ENCODE results near the gene UNC5B. TPM values are rescaled to one million over a fixed set of nuclear protein-coding genes. Genes with fewer than 3 reads are reported as not detected.

Gene UNC5B
- total and polyA plus RNA-seq, 12 donors = 2.0 to 27.0 (median 8.8) TPM

DNA sequence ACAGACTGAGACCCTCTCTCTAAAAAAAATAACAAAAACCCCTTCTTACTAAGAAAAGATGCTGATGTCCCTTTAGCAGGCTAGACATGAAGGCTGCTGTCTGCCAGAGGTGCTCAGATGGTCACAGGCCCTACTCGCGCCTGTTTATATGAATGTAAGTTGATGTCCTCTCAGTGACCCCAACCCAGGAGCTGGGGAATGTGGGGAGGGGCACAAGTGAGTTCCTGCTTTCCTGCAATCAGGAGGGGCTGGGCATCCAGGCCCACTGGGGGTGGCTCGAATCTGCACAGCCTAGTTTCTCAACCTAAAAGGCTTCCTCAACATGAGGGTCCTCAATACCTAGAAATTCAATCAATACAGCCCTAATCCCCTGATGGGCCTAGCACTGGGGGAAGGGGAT lies 94.6 kb downstream of the UNC5B start:
- 68 to 84% (median 79%) methylated on average over 2 to 3 of the region's 3 CpGs for WGBS, 4 donors
- TF ChIP-seq, protein P1, sequence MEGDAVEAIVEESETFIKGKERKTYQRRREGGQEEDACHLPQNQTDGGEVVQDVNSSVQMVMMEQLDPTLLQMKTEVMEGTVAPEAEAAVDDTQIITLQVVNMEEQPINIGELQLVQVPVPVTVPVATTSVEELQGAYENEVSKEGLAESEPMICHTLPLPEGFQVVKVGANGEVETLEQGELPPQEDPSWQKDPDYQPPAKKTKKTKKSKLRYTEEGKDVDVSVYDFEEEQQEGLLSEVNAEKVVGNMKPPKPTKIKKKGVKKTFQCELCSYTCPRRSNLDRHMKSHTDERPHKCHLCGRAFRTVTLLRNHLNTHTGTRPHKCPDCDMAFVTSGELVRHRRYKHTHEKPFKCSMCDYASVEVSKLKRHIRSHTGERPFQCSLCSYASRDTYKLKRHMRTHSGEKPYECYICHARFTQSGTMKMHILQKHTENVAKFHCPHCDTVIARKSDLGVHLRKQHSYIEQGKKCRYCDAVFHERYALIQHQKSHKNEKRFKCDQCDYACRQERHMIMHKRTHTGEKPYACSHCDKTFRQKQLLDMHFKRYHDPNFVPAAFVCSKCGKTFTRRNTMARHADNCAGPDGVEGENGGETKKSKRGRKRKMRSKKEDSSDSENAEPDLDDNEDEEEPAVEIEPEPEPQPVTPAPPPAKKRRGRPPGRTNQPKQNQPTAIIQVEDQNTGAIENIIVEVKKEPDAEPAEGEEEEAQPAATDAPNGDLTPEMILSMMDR (IDR thresholded peaks at IDR 0.05) = no peak
- TF ChIP-seq POLR2A (IDR thresholded peaks at IDR 0.05) = no peak
- intact Hi-C loops (cut with DNase I) = no loop called here
- Histone ChIP-seq H3K4me3 (no peak overlapping the region), H3K4me1 (replicated peaks in 1 of 2) (peaks cover 0 to 8% of the 10 kb centered on the region in 2 donors), H3K27ac (no peak overlapping the region), H3K9me3 (replicated peaks in 1 of 3) (no peaks in the 10 kb centered on the region), H3K27me3 (no peaks in the 10 kb centered on the region), H3K36me3 (replicated peaks in 1 of 2) (no peaks in the 10 kb centered on the region)
- no peak for DNase-seq

DNA sequence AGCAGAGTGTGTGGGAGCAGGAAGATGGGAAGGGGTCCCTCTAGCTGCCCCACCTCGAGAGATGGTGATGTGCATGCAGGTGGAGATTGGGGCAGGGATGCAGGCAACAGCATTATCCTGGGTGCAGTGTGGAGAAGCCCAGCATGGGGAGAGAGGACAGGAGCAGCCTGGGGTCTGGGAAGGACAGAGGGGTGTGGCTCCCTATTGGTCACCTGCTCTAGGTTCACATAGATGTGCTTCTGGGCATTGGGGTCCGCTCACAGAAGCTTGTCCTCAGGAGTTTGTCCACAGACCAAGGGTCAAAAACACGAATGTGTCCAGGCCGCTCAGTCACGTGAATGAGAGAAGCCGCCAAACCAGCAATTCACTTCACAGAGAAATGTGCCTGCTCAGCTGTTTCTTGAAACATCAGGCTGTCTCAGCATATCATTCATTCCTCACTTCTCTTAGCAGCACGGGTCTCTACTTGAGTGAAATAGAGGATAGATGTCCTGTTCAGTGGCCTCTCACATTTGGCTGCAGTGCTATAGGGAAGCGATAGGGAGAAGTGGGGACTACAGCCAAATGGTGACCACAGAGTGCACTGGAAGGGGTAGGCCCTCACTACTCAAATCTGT lies 95.2 kb downstream of the UNC5B start:
- TF ChIP-seq, protein P1 (IDR thresholded peaks at IDR 0.05) = no peak
- no peak for TF ChIP-seq POLR2A (IDR thresholded peaks at IDR 0.05)
- intact Hi-C loops (cut with DNase I) = no loop called here

DNA sequence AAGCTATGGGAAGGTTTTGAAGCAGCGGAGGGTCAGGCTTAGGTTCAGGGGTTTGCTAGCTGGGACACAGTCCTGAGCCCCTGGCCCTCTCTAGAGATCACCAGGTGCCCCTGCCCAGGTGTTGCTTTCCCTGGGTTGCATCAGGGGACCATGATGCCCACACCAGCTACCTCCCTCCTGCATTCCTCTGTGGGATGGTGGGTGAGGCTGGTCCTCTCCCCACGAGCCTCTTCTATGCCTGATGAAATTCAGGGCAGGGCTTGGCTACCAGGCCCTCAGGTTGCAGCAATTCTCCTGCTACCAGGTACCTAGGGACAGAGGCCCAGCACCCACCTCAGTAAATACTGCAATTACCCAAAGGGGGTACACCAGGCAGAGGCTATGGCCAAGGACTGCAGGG lies 95.9 kb downstream of the UNC5B start:
- 73 to 100% (median 89%) methylated on average over 1 to 2 of the region's 2 CpGs for WGBS, 4 donors
- intact Hi-C loops (cut with DNase I) = no loop called here
- Histone ChIP-seq H3K36me3 (replicated peaks in 1 of 2) (no peaks in the 10 kb centered on the region), H3K27me3 (no peaks in the 10 kb centered on the region), H3K27ac (no peak overlapping the region), H3K9me3 (replicated peaks in 1 of 3) (no peaks in the 10 kb centered on the region), H3K4me3 (no peak overlapping the region), H3K4me1 (replicated peaks in 1 of 2) (peaks cover 0 to 8% of the 10 kb centered on the region in 2 donors)
- no peak for TF ChIP-seq POLR2A (IDR thresholded peaks at IDR 0.05)
- TF ChIP-seq, protein P1 (IDR thresholded peaks at IDR 0.05) = no peak
- no peak for DNase-seq

More for the DNA sequence above, 95.2 kb downstream of the UNC5B start:
- Histone ChIP-seq H3K4me1 (replicated peaks in 1 of 2) (peaks cover 0 to 8% of the 10 kb centered on the region in 2 donors), H3K27me3 (no peaks in the 10 kb centered on the region), H3K4me3 (no peak overlapping the region), H3K9me3 (replicated peaks in 1 of 3) (no peaks in the 10 kb centered on the region), H3K27ac (no peak overlapping the region), H3K36me3 (replicated peaks in 1 of 2) (no peaks in the 10 kb centered on the region)
- WGBS, 4 donors = 57 to 76% (median 67%) methylated on average over 6 to 8 of the region's 8 CpGs
- DNase-seq = peak in 3 of 7 donors; percentile 32 to 54 (median 34)

DNA sequence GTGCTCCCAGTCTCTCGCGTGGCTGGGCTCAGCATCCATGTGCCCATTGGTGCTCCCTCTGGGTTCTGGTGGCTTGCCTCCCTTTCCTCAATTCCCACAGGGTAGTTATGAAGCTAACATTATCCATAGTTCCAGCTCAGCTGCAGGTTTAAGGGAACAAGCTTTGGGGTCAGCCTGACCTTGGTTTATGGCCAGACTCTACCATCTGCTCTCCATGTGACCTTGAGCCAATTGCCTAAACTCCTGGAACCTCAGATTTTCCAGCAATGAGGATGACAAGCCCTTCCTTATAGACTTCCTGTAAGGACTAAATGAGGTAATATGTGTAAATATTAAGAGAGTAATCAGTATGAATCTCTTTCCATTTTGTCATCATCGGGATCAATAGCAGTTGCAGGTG lies 96.6 kb downstream of the UNC5B start:
- Histone ChIP-seq H3K9me3 (replicated peaks in 1 of 3) (no peaks in the 10 kb centered on the region), H3K4me1 (replicated peaks in 1 of 2) (peaks cover 0 to 13% of the 10 kb centered on the region in 2 donors), H3K27ac (no peak overlapping the region), H3K36me3 (replicated peaks in 1 of 2) (no peaks in the 10 kb centered on the region), H3K27me3 (no peaks in the 10 kb centered on the region), H3K4me3 (no peak overlapping the region)
- intact Hi-C loops (cut with DNase I) = no loop called here
- no peak for DNase-seq
- no peak for TF ChIP-seq POLR2A (IDR thresholded peaks at IDR 0.05)
- TF ChIP-seq, protein P1 (IDR thresholded peaks at IDR 0.05) = no peak
- WGBS, 4 donors = 61 to 89% (median 66%) methylated on average over 3 of the region's 3 CpGs
